ENCODE results near the gene MYO1A.
"Not testable (repeated sequence)": the region's sequence is repeated elsewhere in the genome, so short reads cannot be mapped to it uniquely, and the experiment has no call there.

MYO1A gene

DNA sequence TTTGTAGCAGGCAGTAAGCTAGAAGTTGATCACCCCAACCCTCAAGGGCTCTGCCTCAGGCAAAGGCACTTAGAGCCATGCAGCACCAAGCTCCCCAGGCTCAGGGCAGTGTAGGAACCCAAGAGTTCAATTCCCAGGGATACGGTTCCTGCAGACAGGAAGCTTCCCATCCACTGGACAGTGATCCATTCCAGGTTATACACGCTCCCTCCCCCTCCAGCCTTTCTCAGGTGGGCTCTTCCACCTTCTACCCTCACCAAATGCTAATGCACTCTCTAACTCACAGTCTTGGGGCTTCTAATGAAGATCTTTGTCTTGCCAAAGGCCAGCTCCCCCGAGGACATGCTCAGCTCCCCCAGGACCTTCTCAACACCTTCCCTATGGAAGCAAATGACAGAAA is 12.7 kb downstream of the MYO1A start:
- no peak for DNase-seq (ENCODE audit: low spot score in 2 of 2)
- no peak for ATAC-seq (replicated peaks; ENCODE audit: extremely low read depth, poor library complexity, severe bottlenecking)

DNA sequence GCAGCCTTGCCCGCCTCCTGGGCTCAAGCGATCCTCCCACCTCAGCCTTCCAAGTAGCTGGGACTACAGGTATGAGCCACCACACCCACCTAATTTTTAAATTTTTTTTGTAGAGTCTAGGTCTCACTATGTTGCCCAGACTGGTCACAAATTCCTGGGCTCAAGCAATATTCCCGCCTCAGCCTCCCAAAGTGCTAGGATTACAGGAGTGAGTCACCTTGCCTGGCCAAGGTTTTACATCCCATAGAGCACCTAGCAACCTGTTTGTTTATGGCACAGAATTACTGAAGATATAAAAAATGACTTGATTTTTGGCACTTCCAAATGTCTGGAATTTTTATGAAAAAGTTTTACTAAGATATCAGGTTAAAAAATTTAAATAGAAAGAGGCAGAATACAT is 16.5 kb downstream of the MYO1A start:
- ATAC-seq (replicated peaks; ENCODE audit: extremely low read depth, poor library complexity, severe bottlenecking) (no peak), DNase-seq (ENCODE audit: low spot score in 2 of 2) (no peak)
- Mint-ChIP-seq H3K4me3 (no peak overlapping the region), H3K4me1 (peaks cover 19% of the 10 kb centered on the region), H3K36me3 (ENCODE audit: insufficient read depth) (no peaks in the 10 kb centered on the region), H3K9me3 (no peaks in the 10 kb centered on the region), H3K27me3 (peaks cover 9% of the 10 kb centered on the region), H3K27ac (ENCODE audit: low read depth) (no peak overlapping the region)

More for the DNA sequence above, 12.7 kb downstream of the MYO1A start:
- H3K36me3 Mint-ChIP-seq (ENCODE audit: insufficient read depth), result no peaks in the 10 kb centered on the region
- no peaks in the 10 kb centered on the region for H3K4me1 Mint-ChIP-seq
- peak overlapping the region; percentile 39 for H3K27ac Mint-ChIP-seq (ENCODE audit: low read depth)
- H3K4me3 Mint-ChIP-seq, result no peak overlapping the region
- peaks cover 10% of the 10 kb centered on the region for H3K27me3 Mint-ChIP-seq
- H3K9me3 Mint-ChIP-seq, result no peaks in the 10 kb centered on the region

GRCh38 chr12:57031789-57032188 is 18.1 kb downstream of the MYO1A start:
- no peaks in the 10 kb centered on the region for H3K36me3 Mint-ChIP-seq (ENCODE audit: insufficient read depth)
- no peak overlapping the region for H3K4me3 Mint-ChIP-seq
- no peaks in the 10 kb centered on the region for H3K27me3 Mint-ChIP-seq
- H3K4me1 Mint-ChIP-seq, result peaks cover 28% of the 10 kb centered on the region
- ATAC-seq (replicated peaks; ENCODE audit: extremely low read depth, poor library complexity, severe bottlenecking) (no peak), DNase-seq (ENCODE audit: low spot score in 2 of 2) (no peak)
- no peak overlapping the region for H3K27ac Mint-ChIP-seq (ENCODE audit: low read depth)
- no peaks in the 10 kb centered on the region for H3K9me3 Mint-ChIP-seq

GRCh38 chr12:57031138-57031725 is 18.7 kb downstream of the MYO1A start:
- Mint-ChIP-seq H3K4me3 (no peak overlapping the region), H3K4me1 (peaks cover 28% of the 10 kb centered on the region), H3K9me3 (no peaks in the 10 kb centered on the region), H3K36me3 (ENCODE audit: insufficient read depth) (no peaks in the 10 kb centered on the region), H3K27ac (ENCODE audit: low read depth) (peak overlapping the region; percentile 2), H3K27me3 (no peaks in the 10 kb centered on the region)
- peak; percentile 24 for ATAC-seq (replicated peaks; ENCODE audit: extremely low read depth, poor library complexity, severe bottlenecking)
- no peak for DNase-seq (ENCODE audit: low spot score in 2 of 2)

- Mint-ChIP-seq H3K9me3 (no peaks in the 10 kb centered on the region), H3K36me3 (ENCODE audit: insufficient read depth) (no peaks in the 10 kb centered on the region), H3K4me3 (no peak overlapping the region), H3K27ac (ENCODE audit: low read depth) (no peak overlapping the region), H3K4me1 (peaks cover 28% of the 10 kb centered on the region), H3K27me3 (no peaks in the 10 kb centered on the region)
- ATAC-seq (replicated peaks; ENCODE audit: extremely low read depth, poor library complexity, severe bottlenecking) (no peak), DNase-seq (ENCODE audit: low spot score in 2 of 2) (no peak)
Observed at GRCh38 chr12:57029457-57029856, 20.5 kb downstream of the MYO1A start.

GRCh38 chr12:57027805-57028153 is 22.1 kb downstream of the MYO1A start:
- H3K36me3 Mint-ChIP-seq (ENCODE audit: insufficient read depth), result no peaks in the 10 kb centered on the region
- peak overlapping the region; percentile 58 for H3K27ac Mint-ChIP-seq (ENCODE audit: low read depth)
- H3K27me3 Mint-ChIP-seq, result no peaks in the 10 kb centered on the region
- no peak overlapping the region for H3K4me3 Mint-ChIP-seq
- H3K4me1 Mint-ChIP-seq, result peaks cover 28% of the 10 kb centered on the region
- no peak for DNase-seq (ENCODE audit: low spot score in 2 of 2)
- ATAC-seq (replicated peaks; ENCODE audit: extremely low read depth, poor library complexity, severe bottlenecking), result no peak
- no peaks in the 10 kb centered on the region for H3K9me3 Mint-ChIP-seq

GRCh38 chr12:57027011-57027804 is 22.7 kb downstream of the MYO1A start:
- Mint-ChIP-seq H3K4me3 (no peak overlapping the region), H3K36me3 (ENCODE audit: insufficient read depth) (no peaks in the 10 kb centered on the region), H3K27ac (ENCODE audit: low read depth) (peak overlapping the region; percentile 58), H3K4me1 (peaks cover 27% of the 10 kb centered on the region), H3K9me3 (no peaks in the 10 kb centered on the region), H3K27me3 (no peaks in the 10 kb centered on the region)
- DNase-seq (ENCODE audit: low spot score in 2 of 2) (no peak), ATAC-seq (replicated peaks; ENCODE audit: extremely low read depth, poor library complexity, severe bottlenecking) (no peak)

GRCh38 chr12:57025196-57025595 is 24.7 kb downstream of the MYO1A start:
- H3K27ac Mint-ChIP-seq (ENCODE audit: low read depth), result no peak overlapping the region
- no peak overlapping the region for H3K4me3 Mint-ChIP-seq
- H3K27me3 Mint-ChIP-seq, result no peaks in the 10 kb centered on the region
- no peak for DNase-seq (ENCODE audit: low spot score in 2 of 2)
- ATAC-seq (replicated peaks; ENCODE audit: extremely low read depth, poor library complexity, severe bottlenecking), result no peak
- H3K36me3 Mint-ChIP-seq (ENCODE audit: insufficient read depth), result no peaks in the 10 kb centered on the region
- no peaks in the 10 kb centered on the region for H3K9me3 Mint-ChIP-seq
- peaks cover 9% of the 10 kb centered on the region for H3K4me1 Mint-ChIP-seq

- H3K9me3 Mint-ChIP-seq; H3K27ac Mint-ChIP-seq (ENCODE audit: low read depth); H3K4me1 Mint-ChIP-seq; H3K27me3 Mint-ChIP-seq; H3K36me3 Mint-ChIP-seq (ENCODE audit: insufficient read depth); ATAC-seq (replicated peaks; ENCODE audit: extremely low read depth, poor library complexity, severe bottlenecking); H3K4me3 Mint-ChIP-seq; DNase-seq (ENCODE audit: low spot score in 2 of 2): not testable (repeated sequence)
Observed at GRCh38 chr12:57022324-57022723, 27.6 kb downstream of the MYO1A start.

DNA sequence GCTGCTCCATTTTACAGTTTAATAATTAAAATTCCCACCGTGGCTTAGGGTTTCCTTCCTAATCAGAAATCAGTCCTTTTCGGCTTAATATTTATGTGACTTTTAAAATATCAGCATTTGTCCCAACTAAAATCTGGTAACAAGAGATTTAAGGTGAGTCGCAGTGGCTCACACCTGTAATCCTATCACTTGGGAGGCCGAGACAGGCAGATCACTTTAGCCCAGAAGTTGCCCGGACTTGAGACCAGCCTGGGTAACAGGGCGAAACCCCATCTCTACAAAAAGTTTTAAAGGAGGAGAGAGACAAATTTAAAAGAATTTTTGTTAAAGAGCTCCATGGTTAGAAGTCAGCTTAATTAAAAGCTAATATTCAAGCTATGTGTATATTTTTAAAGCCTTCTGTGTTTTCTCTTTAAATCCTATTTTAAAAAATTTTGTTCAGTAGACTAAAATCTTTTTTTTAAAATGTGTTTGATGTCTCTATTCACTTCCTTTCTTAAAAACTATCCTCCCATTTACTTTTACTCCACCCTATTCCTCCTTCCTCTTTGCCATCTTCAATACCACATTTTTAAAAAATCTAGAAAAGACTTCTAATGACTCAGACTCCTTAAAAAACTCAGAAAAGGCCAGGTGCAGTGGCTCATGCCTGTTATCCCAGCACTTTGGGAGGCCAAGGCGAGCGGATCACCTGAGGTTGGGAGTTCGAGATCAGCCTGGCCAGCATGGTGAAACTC is 29.8 kb downstream of the MYO1A start:
- Mint-ChIP-seq H3K4me3 (no peak overlapping the region), H3K9me3 (no peaks in the 10 kb centered on the region), H3K27ac (ENCODE audit: low read depth) (no peak overlapping the region), H3K4me1 (no peaks in the 10 kb centered on the region), H3K36me3 (ENCODE audit: insufficient read depth) (peaks cover 1% of the 10 kb centered on the region), H3K27me3 (peaks cover 17% of the 10 kb centered on the region)
- ATAC-seq (replicated peaks; ENCODE audit: extremely low read depth, poor library complexity, severe bottlenecking) (no peak), DNase-seq (ENCODE audit: low spot score in 2 of 2) (no peak)

GRCh38 chr12:57018906-57019305 is 31.0 kb downstream of the MYO1A start:
- Mint-ChIP-seq H3K9me3 (no peaks in the 10 kb centered on the region), H3K27me3 (peaks cover 29% of the 10 kb centered on the region), H3K4me3 (no peak overlapping the region), H3K36me3 (ENCODE audit: insufficient read depth) (peaks cover 1% of the 10 kb centered on the region), H3K4me1 (no peaks in the 10 kb centered on the region), H3K27ac (ENCODE audit: low read depth) (no peak overlapping the region)
- no peak for DNase-seq (ENCODE audit: low spot score in 2 of 2)
- no peak for ATAC-seq (replicated peaks; ENCODE audit: extremely low read depth, poor library complexity, severe bottlenecking)

- peaks cover 35% of the 10 kb centered on the region for H3K27me3 Mint-ChIP-seq
- H3K4me1 Mint-ChIP-seq; H3K27ac Mint-ChIP-seq (ENCODE audit: low read depth); DNase-seq (ENCODE audit: low spot score in 2 of 2); H3K36me3 Mint-ChIP-seq (ENCODE audit: insufficient read depth); H3K4me3 Mint-ChIP-seq; H3K9me3 Mint-ChIP-seq; ATAC-seq (replicated peaks; ENCODE audit: extremely low read depth, poor library complexity, severe bottlenecking): not testable (repeated sequence)
Observed at GRCh38 chr12:57018353-57018752, 31.6 kb downstream of the MYO1A start.

- H3K4me3 Mint-ChIP-seq, result no peak within 1 kb of the TSS
- ATAC-seq (replicated peaks; ENCODE audit: extremely low read depth, poor library complexity, severe bottlenecking) (no peak), DNase-seq (ENCODE audit: low spot score in 2 of 2) (no peak)
- H3K36me3 Mint-ChIP-seq (ENCODE audit: insufficient read depth), result peaks cover 1% of the 10 kb centered on the region
- peaks cover 7% of the 10 kb centered on the region for H3K4me1 Mint-ChIP-seq
- H3K9me3 Mint-ChIP-seq, result no peaks in the 10 kb centered on the region
- H3K27ac Mint-ChIP-seq (ENCODE audit: low read depth), result no peak within 1 kb of the TSS
- H3K27me3 Mint-ChIP-seq, result peaks cover 45% of the 10 kb centered on the region
Observed at GRCh38 chr12:57016348-57016747, 33.6 kb downstream of the MYO1A start, which contains the start of gene TAC3. TAC3 (minus strand) TSS chr12:57016529; CDS start chr12:57015797, 732 bp downstream.
